HCT116 (cell line): ENCODE data around the gene BIRC6.

ENCODE experiments used
- CTCF ChIP-seq, 3 experiments: fragments of 200-600 bp in 1 of 3; sonication (generic) in 1 of 3; IDR thresholded peaks in 2 of 3; conservative IDR thresholded peaks in 1 of 3; 2 replicates each; pipeline ENCODE4 v1.5.1; 2012 to 2017; ENCODE audit warnings: low read depth in 2 of 3, low read length in 2 of 3, antibody characterized with exemption in 1 of 3, borderline replicate concordance in 1 of 3, control low read depth in 1 of 3, mild to moderate bottlenecking in 1 of 3, mixed read lengths in 1 of 3, mixed run types in 1 of 3, moderate library complexity in 1 of 3; ENCODE audit not compliant: insufficient read depth in 1 of 3
- EGR1 ChIP-seq: IDR thresholded peaks from 2 replicates; pipeline ENCODE4 v1.6.1; 2012; ENCODE audit warnings: low read depth
- EZH2 ChIP-seq: fragments of 200-600 bp; sonication (generic); IDR thresholded peaks from 2 replicates; pipeline ENCODE4 v1.6.1; 2017; ENCODE audit warnings: antibody characterized with exemption, mixed run types
- EZH2phosphoT487 ChIP-seq: fragments of 200-600 bp; IDR thresholded peaks from 2 replicates; pipeline ENCODE4 v1.6.1; 2018; ENCODE audit warnings: antibody characterized with exemption, borderline replicate concordance
- JUND ChIP-seq: IDR thresholded peaks from 2 replicates; pipeline ENCODE4 v1.6.1; 2012
- POLR2A ChIP-seq: IDR thresholded peaks from 2 replicates; pipeline ENCODE4 v1.7.0; 2011; ENCODE audit warnings: borderline replicate concordance; ENCODE audit not compliant: insufficient read depth, insufficient read length; ENCODE audit errors: extremely low read depth
- POLR2AphosphoS5 ChIP-seq: IDR thresholded peaks from 2 replicates; pipeline ENCODE4 v1.6.1; 2011; ENCODE audit warnings: mild to moderate bottlenecking, low read depth, low read length, moderate library complexity
- RAD21 ChIP-seq: IDR thresholded peaks from 2 replicates; pipeline ENCODE4 v1.6.1; 2012; ENCODE audit warnings: low read depth, mild to moderate bottlenecking
- SP1 ChIP-seq: IDR thresholded peaks from 2 replicates; pipeline ENCODE4 v1.6.1; 2012; ENCODE audit warnings: low read depth
- ZFX ChIP-seq: fragments of 450-650 bp; IDR thresholded peaks from 2 replicates; pipeline ENCODE4 v1.6.1; 2017
- ZNF274 ChIP-seq: fragments of 200-500 bp; sonication (Bioruptor generic); IDR thresholded peaks from 2 replicates; pipeline ENCODE4 v1.6.1; 2014; ENCODE audit warnings: mild to moderate bottlenecking, low read depth, low read length, inconsistent platforms
- TF ChIP-seq, protein P1 (sequence below): IDR thresholded peaks from 2 replicates; pipeline ENCODE4 v1.6.1; 2012
- TF ChIP-seq, protein P2 (sequence below): IDR thresholded peaks from 2 replicates; pipeline ENCODE4 v1.6.1; 2012; ENCODE audit warnings: low read depth

DNA sequence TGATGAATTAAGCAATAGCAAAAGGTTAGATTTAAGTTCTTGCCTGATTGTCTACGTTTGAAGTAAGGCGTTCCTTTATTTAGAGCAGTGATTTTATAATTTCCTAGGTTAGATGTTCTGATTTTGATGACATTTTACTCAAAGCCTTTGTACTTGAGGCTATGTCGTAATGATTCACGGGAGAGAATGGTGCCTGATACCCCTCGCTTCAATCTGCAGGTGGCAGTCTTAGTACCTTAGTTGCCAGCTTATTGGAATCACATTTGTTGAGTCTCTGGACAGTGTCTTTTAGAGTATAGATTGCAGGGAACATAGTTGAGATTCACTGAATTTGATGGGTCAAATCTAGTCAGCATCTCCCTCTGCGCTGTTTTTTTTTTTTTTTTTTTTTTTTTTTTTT is 89.5 kb downstream of the BIRC6 start:
- TF ChIP-seq CTCF (IDR thresholded peaks at IDR 0.05 in 2 of 3, conservative IDR thresholded peaks at IDR 0.05 in 1 of 3; ENCODE audit: borderline replicate concordance in 1 of 3, insufficient read depth in 1 of 3, low read depth in 2 of 3, low read length in 2 of 3) (no peak), POLR2AphosphoS5 (no peak), ZFX (no peak), ZNF274 (no peak), JUND (no peak), POLR2A (no peak), SP1 (no peak), EZH2 (no peak), RAD21 (no peak), EZH2phosphoT487 (no peak), EGR1 (no peak)
- TF ChIP-seq, protein P1, sequence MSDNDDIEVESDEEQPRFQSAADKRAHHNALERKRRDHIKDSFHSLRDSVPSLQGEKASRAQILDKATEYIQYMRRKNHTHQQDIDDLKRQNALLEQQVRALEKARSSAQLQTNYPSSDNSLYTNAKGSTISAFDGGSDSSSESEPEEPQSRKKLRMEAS, result no peak
- TF ChIP-seq, protein P2, sequence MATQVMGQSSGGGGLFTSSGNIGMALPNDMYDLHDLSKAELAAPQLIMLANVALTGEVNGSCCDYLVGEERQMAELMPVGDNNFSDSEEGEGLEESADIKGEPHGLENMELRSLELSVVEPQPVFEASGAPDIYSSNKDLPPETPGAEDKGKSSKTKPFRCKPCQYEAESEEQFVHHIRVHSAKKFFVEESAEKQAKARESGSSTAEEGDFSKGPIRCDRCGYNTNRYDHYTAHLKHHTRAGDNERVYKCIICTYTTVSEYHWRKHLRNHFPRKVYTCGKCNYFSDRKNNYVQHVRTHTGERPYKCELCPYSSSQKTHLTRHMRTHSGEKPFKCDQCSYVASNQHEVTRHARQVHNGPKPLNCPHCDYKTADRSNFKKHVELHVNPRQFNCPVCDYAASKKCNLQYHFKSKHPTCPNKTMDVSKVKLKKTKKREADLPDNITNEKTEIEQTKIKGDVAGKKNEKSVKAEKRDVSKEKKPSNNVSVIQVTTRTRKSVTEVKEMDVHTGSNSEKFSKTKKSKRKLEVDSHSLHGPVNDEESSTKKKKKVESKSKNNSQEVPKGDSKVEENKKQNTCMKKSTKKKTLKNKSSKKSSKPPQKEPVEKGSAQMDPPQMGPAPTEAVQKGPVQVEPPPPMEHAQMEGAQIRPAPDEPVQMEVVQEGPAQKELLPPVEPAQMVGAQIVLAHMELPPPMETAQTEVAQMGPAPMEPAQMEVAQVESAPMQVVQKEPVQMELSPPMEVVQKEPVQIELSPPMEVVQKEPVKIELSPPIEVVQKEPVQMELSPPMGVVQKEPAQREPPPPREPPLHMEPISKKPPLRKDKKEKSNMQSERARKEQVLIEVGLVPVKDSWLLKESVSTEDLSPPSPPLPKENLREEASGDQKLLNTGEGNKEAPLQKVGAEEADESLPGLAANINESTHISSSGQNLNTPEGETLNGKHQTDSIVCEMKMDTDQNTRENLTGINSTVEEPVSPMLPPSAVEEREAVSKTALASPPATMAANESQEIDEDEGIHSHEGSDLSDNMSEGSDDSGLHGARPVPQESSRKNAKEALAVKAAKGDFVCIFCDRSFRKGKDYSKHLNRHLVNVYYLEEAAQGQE, result no peak
